Measurements from ENCODE around the gene SRMS. TPM values are rescaled to one million over a fixed set of nuclear protein-coding genes. Genes with fewer than 3 reads are reported as not detected.
A peak's percentile ranks its signal among the peaks of the same experiment; 100 is the strongest.

The SRMS gene
- total RNA-seq, 1 donor from 2014 or later = not detected

DNA sequence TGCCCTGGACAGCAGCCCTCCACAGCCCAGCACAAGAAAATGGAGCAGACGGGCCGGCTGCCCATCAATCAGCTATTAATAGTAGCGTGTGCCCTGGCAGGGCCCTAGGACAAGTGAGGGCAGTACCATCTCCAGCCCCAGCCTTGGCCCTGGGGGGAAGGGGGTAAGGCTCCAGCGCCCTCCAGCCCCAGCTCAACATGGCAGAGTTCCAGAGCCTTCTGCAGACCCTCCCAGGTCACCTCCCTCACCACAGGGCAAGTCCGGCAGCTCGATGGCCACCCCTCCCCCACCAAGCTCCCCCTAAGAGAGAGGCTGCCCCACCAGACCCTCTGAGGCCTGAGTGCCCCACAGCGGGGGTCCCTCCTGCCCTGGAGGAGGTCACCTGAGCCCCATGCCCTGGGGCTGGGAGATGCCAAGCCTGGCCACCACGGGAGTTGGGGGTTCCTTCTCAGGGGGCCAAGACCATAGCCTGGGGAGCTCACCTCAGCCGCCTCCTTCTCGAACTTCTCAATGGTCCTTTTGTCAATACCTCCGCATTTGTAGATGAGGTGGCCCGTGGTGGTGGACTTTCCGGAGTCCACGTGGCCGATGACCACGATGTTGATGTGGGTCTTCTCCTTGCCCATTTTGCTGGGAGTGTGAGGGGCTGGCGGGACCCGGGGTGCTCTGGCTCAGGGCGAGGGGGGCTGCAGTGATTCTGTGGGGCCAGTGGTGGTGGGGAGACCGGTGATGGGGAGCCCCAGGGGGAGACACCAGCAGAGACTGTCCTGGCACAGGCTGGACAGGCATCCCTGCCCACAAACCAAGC lies 50.2 kb downstream of the SRMS start:
- intact Hi-C loops (cut with DNase I) = no loop called here
- no peak for DNase-seq (ENCODE audit: low spot score)

- intact Hi-C loops (cut with DNase I) = loop anchor here (1.0 kb wide), 1 partner anchor 24 kb away; the partner anchor contains the start of gene PPDPF
- no peak for DNase-seq (ENCODE audit: low spot score)
Observed at GRCh38 chr20:63496596-63497120, 50.9 kb downstream of the SRMS start.

GRCh38 chr20:63495741-63496595 lies 51.6 kb downstream of the SRMS start:
- peak; percentile 89 for DNase-seq (ENCODE audit: low spot score)
- intact Hi-C loops (cut with DNase I) = loop anchor here (1.0 kb wide), 1 partner anchor 24 kb away; the partner anchor contains the start of gene PPDPF

DNA sequence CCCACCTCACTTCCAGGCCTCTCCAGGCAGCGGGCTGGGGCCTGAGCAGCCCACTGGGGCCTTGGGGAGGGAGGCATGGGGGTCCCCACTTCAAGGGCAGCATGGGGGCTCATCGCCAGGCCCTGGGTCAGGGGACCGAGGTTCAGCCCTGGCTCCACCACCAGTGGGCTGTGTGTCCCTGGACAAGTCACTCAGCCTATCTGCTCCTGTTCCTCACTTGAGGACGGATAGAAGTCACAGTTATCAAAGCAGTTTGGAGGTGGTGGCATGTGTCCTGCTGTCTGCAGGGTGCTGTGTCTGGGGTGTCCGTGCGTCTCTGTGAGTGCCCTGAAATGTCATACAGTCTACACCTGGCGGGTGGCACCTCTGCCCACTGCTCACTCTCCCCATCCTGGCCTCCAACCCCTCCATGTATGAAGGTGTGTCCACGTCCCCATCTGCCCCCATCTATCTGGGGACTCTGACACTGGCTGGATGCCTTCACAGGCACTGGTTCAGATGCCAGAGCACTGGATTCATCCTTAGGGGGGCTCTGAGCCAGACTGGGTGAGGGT lies 52.3 kb downstream of the SRMS start:
- intact Hi-C loops (cut with DNase I) = no loop called here
- no peak for DNase-seq (ENCODE audit: low spot score)

DNA sequence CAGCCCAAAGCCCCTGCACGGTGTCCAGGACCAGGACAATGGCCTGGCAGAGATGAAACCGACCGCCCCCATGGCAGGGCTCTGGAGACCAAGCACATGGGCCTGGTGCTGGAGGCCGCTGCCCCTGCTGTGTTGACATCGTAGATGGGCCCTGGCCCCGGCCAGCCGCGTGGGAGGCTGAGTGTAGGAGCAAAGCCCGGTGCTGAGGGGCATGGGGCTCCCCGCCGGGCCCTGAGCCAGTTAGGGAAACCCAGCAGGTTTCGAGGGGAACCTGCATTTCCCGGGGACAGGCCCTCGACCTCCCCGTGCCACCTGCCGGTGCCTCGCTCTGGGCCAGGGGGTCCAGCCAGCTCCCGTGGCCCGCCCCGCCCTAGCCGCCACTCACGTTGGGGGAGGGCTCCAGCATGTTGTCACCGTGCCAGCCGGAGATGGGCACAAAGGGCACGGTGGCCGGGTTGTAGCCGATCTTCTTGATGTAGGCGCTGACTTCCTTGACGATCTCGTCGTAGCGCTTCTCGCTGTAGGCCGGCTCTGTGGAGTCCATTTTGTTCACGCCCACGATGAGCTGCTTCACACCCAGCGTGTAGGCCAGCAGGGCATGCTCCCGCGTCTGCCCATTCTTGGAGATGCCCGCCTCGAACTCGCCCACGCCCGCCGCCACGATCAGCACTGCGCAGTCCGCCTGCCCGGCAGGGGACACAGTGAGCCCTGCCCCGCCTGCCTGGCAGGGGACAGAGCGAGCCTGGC lies 53.0 kb downstream of the SRMS start:
- intact Hi-C loops (cut with DNase I) = loop anchor here (5.0 kb wide), 1 partner anchor 52 kb away; no protein-coding TSS in a partner anchor
- no peak for DNase-seq (ENCODE audit: low spot score)

- DNase-seq (ENCODE audit: low spot score) = no peak
Observed at GRCh38 chr20:63494084-63494419, 53.5 kb downstream of the SRMS start.

GRCh38 chr20:63493563-63494020 lies 54.0 kb downstream of the SRMS start:
- intact Hi-C loops (cut with DNase I) = loop anchor here (5.0 kb wide), 1 partner anchor 51 kb away; no protein-coding TSS in a partner anchor
- no peak for DNase-seq (ENCODE audit: low spot score)

More at GRCh38 chr20:63494084-63494419, 53.5 kb downstream of the SRMS start:
- intact Hi-C loops (cut with DNase I) = loop anchor here (5.0 kb wide), 1 partner anchor 52 kb away; no protein-coding TSS in a partner anchor

DNA sequence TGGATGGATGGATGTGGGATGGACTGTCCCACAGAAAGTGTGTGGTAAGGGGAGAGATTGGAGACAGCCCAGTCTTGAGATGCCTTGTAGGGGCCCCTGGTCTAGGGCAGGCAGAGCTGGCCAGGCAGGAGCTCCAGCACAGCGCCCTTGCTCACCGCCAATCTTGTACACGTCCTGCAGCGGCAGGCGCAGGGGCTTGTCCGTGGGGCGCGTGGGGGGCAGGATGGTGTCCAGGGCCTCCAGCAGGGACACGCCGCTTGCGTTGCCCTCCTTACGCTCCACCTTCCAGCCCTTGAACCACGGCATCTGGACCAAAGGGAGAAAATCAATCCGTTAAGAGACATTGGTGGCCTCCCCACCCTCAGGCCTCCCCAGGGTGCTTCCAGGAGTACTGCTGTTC lies 54.6 kb downstream of the SRMS start:
- DNase-seq (ENCODE audit: low spot score) = no peak
- intact Hi-C loops (cut with DNase I) = loop anchor here (5.0 kb wide), 1 partner anchor 51 kb away; no protein-coding TSS in a partner anchor

- DNase-seq (ENCODE audit: low spot score) = no peak
- intact Hi-C loops (cut with DNase I) = loop anchor here (5.0 kb wide), 1 partner anchor 50 kb away; no protein-coding TSS in a partner anchor
Observed at GRCh38 chr20:63492518-63492917, 55.0 kb downstream of the SRMS start.

GRCh38 chr20:63491635-63492230 lies 55.8 kb downstream of the SRMS start:
- intact Hi-C loops (cut with DNase I) = loop anchor here (5.0 kb wide), 1 partner anchor 49 kb away; no protein-coding TSS in a partner anchor
- DNase-seq (ENCODE audit: low spot score) = no peak

DNA sequence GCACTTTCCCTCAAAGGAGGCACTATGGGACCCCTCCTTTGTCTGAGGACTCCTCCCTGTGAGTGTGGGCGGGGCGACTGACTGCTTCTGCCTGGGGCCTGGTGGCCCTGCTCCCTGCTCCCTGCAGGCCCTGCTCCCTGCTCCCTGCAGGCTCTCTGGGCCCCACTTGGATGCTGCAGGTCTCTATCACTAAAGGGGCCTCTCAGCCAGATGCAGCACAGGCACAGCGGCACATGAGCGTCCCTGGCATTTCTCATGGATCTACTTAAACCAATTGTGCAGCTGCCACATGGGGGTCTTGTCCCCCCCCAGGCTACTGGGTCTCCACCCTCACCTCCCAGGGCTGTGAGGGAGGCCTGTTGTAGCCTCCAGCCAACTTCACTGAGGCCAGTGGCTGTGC lies 56.5 kb downstream of the SRMS start:
- no peak for DNase-seq (ENCODE audit: low spot score)

More for the DNA sequence above, 56.5 kb downstream of the SRMS start:
- intact Hi-C loops (cut with DNase I) = loop anchor here (5.0 kb wide), 1 partner anchor 49 kb away; no protein-coding TSS in a partner anchor

Other genes with a start within 250 kb of the SRMS start
- gene CHRNA4, start 186.4 kb downstream of the SRMS start, total RNA-seq = 0.16 TPM
- gene KCNQ2, start 75.1 kb downstream of the SRMS start, total RNA-seq = 0.86 TPM
- 1,211 TPM for gene EEF1A2, start 48.7 kb downstream of the SRMS start, total RNA-seq
- gene PPDPF, start 27.0 kb downstream of the SRMS start, total RNA-seq = 438 TPM
- not detected for gene PTK6, start 10.4 kb downstream of the SRMS start, total RNA-seq
- gene FNDC11, start 6.4 kb upstream of the SRMS start, total RNA-seq = not detected
- 12.1 TPM for gene HELZ2, start 26.5 kb upstream of the SRMS start, total RNA-seq
- gene GMEB2, start 79.4 kb upstream of the SRMS start, total RNA-seq = 6.8 TPM
- gene STMN3, start 105.7 kb upstream of the SRMS start, total RNA-seq = 8.8 TPM
- gene RTEL1, start 110.6 kb upstream of the SRMS start, total RNA-seq = 10.5 TPM
- not detected for gene TNFRSF6B, start 148.9 kb upstream of the SRMS start, total RNA-seq
- 40.3 TPM for gene ARFRP1, start 160.2 kb upstream of the SRMS start, total RNA-seq
- gene ZGPAT, start 160.3 kb upstream of the SRMS start, total RNA-seq = 16.7 TPM
- 5.0 TPM for gene LIME1, start 188.9 kb upstream of the SRMS start, total RNA-seq
- 67.8 TPM for gene SLC2A4RG, start 192.0 kb upstream of the SRMS start, total RNA-seq